SIG-M5 treated with dmso at 0.1 percent for 504 hours (cell line): ENCODE data around the gene SLC25A30.
A peak's percentile ranks its signal among the peaks of the same experiment; 100 is the strongest.

ENCODE experiments used
- DNase-seq: peaks from one replicate; lab custom pipeline; 2025; ENCODE audit not compliant: unreplicated experiment; lab: John Stamatoyannopoulos, UW

Gene SLC25A30

GRCh38 chr13:45417790-45418534 is at the start of gene SLC25A30:
SLC25A30 (minus strand) TSS chr13:45418373; CDS start chr13:45411425, 6,948 bp downstream.
- DNase-seq = peak; percentile 96

GRCh38 chr13:45466359-45466758 is 48.2 kb upstream of the SLC25A30 start:
- DNase-seq = no peak

DNA sequence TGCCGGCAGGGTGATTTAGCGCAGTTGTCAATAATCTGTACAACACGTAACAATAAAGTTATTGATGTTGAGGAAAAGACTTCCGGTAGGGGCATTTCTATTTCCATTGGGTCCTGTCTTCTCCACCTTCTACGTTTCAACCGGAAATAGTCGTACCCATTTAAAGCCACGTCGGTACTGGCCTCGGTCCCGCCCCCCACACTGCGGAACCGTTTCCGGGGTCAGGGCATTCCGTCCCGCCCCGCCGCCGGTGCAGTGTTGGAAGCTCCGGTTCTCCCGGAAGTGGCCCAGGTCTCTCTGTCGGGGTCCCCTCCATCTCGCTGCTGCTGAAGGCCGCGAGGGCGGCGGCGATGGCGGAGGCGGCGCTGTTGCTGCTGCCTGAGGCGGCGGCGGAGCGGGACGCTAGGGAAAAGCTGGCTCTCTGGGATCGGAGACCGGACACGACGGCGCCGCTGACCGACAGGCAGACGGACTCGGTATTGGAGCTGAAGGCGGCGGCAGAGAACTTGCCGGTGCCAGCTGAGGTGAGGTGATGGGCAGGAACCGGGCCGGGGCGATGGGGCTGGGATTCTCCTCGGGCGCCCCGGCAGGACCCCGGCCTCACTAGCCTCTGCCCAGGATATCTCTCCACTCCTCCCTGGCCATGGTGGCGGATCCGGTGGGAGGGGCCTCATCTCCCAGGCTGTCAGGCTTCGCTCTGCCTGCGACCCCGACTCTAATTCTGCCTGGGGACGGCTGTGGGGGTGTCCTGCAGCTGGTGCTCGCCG is 46.7 kb upstream of the SLC25A30 start, which contains the start of gene COG3:
COG3 (plus strand) TSS at position 253 of the 767 bp plus-strand sequence; CDS start at position 351, 98 bp downstream.
- peak; percentile 99 for DNase-seq

GRCh38 chr13:45464141-45464686 is 46.0 kb upstream of the SLC25A30 start:
- DNase-seq = no peak

GRCh38 chr13:45456196-45456972 is 38.2 kb upstream of the SLC25A30 start:
- no peak for DNase-seq

DNA sequence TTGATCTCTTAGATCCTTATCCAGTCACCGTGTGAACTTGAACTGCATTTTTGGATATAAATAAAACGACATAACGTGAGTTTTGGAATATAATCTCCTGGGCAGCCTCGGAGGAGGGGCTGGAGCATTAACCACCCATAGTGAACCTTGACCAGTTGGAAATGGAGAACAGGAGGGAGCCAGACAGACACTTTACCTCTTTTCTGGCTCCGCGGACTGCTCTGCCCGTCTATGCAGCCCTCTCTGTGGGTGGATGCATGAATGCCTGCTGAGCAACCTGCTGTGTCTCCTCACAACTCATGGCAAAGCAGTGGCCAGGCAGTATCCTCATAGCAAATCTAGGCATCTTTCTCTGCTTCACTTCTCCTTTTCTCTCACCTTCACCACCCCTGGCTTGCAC is 36.0 kb upstream of the SLC25A30 start:
- DNase-seq = no peak

GRCh38 chr13:45451282-45451681 is 33.1 kb upstream of the SLC25A30 start:
- DNase-seq = no peak

DNA sequence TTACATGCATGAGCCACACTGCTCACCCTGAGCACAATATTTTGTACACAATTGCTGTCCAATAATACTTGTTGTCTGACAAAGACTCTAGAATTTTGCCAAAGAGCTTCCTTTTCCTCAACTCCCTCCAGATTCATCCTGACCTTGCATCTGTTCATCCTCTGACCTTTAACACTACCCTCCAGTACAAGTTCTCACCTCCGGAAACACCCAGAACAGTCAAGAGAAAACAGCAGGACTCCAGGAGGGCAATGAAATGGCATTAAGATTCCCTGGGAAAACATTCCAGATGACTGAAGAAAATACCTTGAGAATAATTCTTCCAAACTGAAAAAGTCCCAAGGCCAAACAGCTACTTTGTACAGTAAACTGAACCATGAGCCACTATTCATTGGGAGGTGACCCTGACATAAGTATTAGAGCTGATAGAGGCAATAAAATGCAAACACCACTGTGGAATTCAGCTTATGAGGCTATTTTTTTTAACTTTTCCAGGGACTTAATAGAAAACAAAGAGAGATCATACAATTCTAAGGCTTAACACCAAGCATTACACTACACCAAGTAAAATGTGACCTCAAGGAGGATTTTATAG is 30.9 kb upstream of the SLC25A30 start:
- DNase-seq = no peak

- no peak for DNase-seq
These were observed 29.0 kb upstream of the SLC25A30 start for GRCh38 chr13:45447050-45447661.

DNA sequence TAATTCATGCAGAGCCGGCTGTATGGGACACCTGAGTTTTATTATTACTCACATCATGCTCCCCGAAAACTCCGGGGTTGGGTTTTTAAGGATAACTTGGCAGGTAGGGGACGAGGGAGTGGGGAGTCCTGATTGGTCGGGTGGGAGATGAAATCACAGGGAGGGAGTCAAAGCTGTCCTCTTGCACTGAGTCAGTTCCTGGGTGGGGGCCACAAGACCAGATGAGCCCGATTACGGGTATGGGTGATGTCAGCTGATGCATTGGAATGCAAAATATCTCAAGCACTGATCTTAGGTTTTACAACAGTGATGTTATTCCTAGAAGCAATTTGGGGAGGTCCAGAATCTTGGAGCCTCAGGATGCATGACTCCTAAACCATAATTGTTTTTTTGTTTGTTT is 28.0 kb upstream of the SLC25A30 start:
- no peak for DNase-seq

GRCh38 chr13:45445053-45445452 is 26.9 kb upstream of the SLC25A30 start:
- no peak for DNase-seq

DNA sequence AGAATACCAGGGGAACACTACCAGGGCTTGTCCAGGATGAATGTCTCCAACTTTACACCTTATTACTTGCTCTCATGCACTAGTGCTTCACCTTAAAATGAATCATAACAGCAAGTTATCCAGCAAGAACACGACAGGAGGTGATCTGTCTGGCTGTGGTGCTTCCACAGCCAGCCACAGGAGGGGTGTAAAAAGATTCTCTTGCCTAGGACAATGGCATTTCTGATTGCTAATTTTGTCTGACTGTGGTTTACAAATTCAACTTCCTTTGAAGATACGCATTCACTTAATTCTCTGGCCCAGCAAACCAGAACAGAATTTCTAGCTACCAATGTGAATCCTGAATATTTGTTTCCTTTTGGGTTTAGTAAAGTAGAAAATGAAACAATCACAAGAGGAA is 23.5 kb upstream of the SLC25A30 start:
- DNase-seq = peak; percentile 5

GRCh38 chr13:45439781-45440462 is 21.7 kb upstream of the SLC25A30 start:
- no peak for DNase-seq

DNA sequence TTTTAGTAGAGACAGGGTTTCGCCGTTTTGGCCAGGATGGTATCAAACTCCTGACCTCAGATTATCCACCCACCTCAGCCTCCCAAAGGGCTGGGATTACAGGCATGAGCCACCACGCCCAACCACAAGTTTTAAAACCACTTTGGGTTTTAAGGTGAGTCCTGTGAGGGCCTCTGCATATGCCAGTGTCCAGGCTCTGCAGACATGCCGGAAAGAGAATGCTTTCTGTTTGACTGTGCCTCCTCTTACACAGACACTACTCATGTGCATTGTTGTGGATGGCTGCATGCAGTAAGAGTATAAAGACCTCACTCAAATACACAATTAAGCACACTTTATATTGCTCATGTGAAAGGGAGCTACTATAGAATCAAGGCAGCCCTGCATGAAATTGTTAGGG is 20.8 kb upstream of the SLC25A30 start:
- DNase-seq = no peak

DNA sequence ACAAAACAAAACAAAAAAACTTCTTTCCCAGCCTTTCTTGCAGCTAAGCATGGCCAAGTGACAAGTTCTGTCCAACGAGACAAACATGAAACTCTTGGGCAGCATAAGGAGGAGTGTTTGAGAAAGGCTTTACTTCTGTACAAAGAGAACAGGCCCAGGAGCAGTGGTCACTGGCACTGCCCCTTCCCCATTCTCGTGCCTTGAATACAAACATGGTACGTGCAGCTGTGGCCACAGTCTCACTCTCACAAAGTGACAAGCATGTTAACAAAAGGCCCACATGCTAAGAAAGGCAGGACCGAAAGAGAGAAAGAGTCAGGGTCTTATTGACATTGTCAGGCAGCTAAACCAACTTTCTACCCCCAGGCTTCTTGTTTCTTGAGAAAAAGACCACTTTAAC is 19.8 kb upstream of the SLC25A30 start:
- DNase-seq = no peak

- DNase-seq = no peak
These were observed 18.8 kb upstream of the SLC25A30 start for GRCh38 chr13:45436953-45437352.

DNA sequence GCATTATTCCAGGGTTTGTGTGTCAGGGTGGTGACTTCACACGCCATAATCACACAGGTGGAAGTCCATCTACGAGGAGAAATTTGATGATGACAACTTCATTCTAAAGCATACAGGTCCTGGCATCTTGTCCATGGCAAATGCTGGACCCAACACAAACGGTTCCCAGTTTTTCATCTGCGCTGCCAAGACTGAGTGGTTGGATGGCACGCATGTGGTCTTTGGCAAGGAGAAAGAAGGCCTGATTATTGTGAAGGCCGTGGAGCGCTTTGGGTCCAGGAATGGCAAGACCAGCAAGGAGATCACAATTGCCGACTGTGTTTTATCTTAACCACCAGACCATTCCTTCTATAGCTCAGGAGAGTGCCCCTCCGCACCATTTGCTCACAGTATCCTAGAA is 18.2 kb upstream of the SLC25A30 start:
- DNase-seq = no peak

GRCh38 chr13:45434556-45435371 is 16.6 kb upstream of the SLC25A30 start:
- no peak for DNase-seq

DNA sequence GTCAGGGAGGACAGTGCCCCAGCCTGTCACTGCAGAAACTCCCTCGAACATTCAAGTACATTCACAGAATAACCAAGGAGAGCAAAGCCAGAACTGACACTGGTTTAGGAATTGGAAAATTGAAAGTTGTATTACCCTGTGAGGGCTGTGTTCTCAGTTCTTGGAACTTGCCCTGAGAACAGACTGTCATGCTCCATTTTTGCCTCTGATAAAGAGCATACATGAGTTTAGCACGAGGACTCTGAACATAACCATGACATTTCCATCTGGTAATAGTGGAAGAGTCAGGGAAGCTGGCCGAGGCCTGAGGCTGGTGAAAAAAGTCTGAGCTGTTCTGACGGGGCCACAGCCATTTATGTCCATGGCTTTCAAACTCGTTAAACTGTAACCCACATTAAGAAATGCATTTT is 15.2 kb upstream of the SLC25A30 start:
- DNase-seq = no peak
